HG02759 (cell line): ENCODE measurements around the gene DNTTIP2.

Source experiments
- ATAC-seq: cut with Tn5 transposase; IDR thresholded peaks from one replicate; pipeline ENCODE4 v1.9.1; 2021; ENCODE audit warnings: mild to moderate bottlenecking, moderate library complexity; ENCODE audit not compliant: unreplicated experiment

Gene DNTTIP2

DNA sequence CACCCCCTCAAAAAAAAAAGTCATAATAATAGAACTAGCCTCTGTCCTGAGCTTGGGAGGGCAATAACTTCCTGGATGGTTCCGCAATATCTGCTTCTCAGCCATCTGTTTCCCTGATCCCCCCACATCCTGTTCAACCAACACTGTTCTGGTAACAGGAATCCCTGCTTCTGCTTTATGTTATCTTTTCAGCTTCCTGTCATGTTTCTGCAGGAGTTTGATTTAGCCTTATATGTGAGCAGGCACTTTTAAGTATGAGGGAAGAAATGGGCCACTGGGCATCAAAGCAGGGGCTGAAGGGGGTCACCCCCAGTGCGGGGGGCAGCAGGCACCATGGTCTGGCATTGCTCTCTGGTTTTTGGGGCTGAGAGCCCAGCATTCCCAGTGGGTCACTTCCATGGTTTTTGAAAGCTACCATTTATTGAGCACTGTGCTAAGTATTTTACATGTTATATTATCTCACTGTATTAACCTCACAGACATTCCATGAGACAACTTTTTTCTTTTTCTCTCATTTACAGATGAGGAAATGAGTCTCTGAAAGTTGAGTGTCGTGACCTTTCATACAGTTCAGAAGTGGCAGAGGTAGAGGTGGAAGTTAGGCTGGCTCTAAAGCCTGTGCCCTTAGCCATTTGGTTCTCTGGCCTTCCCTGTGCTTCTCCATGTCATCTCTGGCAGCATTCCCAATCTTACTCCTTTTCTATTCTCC, 61.9 kb downstream of the DNTTIP2 start:
- ATAC-seq, result no peak
